GM08714 (cell line): ENCODE results near the gene CDC14A.

Source experiments
- H3K4me3 ChIP-seq: fragments of 200-500 bp; sonication (Bioruptor generic); 2 replicates; pipeline ENCODE4 v1.5.1; 2014; ENCODE audit warnings: mild to moderate bottlenecking, low read length, inconsistent platforms
- ZNF274 ChIP-seq: IDR thresholded peaks from 2 replicates; pipeline ENCODE4 v1.6.1; 2012; ENCODE audit warnings: mild to moderate bottlenecking, low read depth, low read length

The CDC14A gene

DNA sequence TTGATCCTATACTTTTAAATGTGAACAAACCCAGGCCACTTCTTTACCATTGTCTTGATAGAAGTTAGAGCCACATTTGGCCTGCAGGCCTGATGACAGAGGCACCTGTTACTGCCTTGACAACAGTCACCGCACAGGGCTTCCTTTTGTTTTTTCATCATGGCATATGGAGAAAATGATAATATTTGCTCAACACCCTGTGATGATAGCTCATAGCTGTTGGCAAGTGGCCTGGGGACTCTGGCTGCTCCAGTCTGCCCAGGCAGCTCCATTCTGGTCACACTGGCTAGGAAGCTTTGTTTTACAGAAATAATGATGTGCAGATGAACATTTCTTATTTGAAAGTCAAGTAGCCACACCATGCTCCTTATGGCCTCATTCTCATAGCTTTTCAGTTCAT, 96.1 kb downstream of the CDC14A start:
- TF ChIP-seq ZNF274: no peak
- H3K4me3 ChIP-seq: no peak overlapping the region

GRCh38 chr1:100449477-100449876, 97.2 kb downstream of the CDC14A start:
- no peak for TF ChIP-seq ZNF274
- H3K4me3 ChIP-seq: no peak overlapping the region

DNA sequence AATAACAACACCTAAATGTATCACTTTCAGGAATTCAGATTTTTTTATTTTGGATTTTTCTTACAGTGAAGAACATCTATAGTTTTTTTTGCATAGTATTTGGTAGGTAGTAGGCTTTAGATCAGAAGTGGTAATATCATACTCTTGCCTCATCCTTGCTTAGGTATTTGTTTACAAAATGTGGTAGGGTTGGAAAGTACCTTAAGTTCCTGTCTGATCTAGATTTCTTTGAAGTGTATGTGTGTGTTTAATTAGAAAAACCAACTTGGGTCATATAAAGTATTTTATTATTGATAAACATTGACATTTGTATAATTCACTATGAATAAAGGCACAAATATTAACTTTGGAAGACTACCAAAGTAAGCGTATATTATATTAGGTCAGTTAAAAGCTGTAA, 100.3 kb downstream of the CDC14A start:
- TF ChIP-seq ZNF274: no peak
- no peak overlapping the region for H3K4me3 ChIP-seq

DNA sequence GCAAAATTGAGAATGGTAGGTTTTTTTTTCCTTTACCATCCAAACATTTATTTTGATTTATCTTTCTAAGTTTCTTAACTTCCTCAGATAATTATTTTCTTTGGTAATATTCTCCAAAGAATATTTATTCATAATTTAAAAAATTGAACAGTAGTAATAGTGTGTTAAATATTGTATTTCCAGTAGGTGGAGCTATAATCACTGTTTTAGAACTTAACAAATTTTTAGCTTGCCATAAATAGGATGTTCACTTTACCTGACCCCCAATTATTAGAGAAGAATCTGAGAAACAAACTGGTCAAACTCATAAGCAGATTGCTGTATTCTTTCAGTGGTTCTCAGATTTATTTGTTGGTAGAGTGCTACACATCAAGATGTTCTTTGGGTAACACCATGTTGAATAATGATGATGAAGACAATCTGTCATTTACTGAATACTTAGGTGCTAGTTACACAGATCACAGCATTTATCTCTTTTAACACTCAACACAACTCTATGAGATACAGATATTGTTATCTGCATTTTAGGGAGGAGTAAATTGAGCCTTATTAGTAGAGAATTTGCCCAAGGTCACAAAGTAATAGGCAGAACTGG, 103.3 kb downstream of the CDC14A start:
- no peak for TF ChIP-seq ZNF274
- H3K4me3 ChIP-seq: no peak overlapping the region

DNA sequence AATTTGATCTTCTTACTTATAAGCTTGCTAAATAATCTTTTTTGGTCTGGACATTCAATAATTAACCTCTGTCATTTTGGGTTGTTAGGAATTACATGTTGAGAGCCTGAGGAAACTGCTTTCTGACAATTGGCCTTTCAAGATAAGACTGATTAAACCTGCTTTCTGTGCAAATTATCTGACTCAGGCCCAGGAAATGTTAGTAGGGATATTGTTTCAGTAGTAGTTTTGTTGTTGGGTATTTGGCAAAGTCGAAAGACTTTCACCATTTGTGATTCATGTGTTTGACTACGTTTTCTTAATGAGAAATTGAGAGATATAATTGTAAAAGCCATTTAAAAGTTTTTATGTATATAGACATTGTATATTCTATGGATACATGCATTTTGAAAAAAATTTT, 104.6 kb downstream of the CDC14A start:
- TF ChIP-seq ZNF274: no peak

GRCh38 chr1:100457683-100458082, 105.4 kb downstream of the CDC14A start:
- no peak overlapping the region for H3K4me3 ChIP-seq
- TF ChIP-seq ZNF274: no peak

More for the DNA sequence above, 104.6 kb downstream of the CDC14A start:
- no peak overlapping the region for H3K4me3 ChIP-seq

- no peak for TF ChIP-seq ZNF274
- H3K4me3 ChIP-seq: no peak overlapping the region
Measured at GRCh38 chr1:100458661-100459357, 106.5 kb downstream of the CDC14A start.

DNA sequence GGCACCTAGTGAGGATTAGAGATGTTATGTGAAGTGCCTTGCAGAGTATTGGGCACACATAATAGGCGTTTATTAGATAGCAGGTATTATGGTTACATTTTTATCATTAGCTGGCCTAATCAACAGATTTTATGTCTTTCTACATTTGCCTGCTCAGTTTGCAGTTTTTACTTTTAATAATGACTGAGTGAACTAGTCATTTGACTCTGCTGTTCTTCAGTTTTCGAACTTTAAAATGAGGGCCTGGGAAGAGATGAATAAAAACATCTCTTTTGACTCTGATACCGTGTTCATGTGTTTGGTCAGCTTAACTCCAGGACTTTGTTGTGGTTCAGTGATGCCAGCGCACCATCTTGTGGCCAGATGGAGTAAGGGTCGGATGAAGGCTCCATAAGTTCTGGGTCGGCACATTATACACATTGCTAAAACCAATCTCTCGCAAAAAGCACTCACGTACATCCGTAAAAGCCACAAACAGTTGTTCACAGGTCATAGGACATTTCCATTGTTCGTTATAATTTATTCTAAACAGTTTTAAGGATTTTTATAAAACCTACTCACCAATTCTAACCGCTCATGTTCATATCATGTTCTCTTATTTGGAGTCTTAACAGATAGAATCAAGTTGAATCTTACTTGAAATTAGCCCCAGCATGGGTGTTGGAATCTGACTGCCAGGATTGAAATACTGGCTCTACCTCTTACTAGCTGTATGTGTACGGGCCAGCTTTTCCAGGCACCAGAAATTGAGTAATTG, 107.2 kb downstream of the CDC14A start:
- no peak overlapping the region for H3K4me3 ChIP-seq

DNA sequence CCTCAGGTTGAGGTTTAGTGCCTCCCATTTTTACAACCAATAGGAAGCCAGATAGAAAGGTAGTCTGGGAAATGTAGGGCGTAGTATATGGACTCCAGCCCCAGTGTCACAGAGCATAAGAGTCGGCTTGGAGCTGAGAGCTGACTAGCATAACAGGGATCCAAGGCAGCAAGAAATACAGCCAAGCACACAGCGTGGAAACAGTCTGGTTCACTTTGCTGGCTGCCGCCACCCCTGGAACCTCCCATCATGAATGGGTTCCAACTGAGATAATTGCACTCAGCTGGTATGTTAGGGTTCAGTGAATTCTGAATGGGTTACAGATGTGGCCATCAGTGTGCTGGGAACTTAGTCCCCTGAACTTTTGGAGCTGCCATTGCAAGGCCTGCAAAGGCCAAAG, 108.9 kb downstream of the CDC14A start:
- no peak for TF ChIP-seq ZNF274
- H3K4me3 ChIP-seq: no peak overlapping the region

More for the DNA sequence above, 107.2 kb downstream of the CDC14A start:
- TF ChIP-seq ZNF274: no peak

- no peak for TF ChIP-seq ZNF274
- no peak overlapping the region for H3K4me3 ChIP-seq
Measured at GRCh38 chr1:100462326-100463025, 110.2 kb downstream of the CDC14A start.

DNA sequence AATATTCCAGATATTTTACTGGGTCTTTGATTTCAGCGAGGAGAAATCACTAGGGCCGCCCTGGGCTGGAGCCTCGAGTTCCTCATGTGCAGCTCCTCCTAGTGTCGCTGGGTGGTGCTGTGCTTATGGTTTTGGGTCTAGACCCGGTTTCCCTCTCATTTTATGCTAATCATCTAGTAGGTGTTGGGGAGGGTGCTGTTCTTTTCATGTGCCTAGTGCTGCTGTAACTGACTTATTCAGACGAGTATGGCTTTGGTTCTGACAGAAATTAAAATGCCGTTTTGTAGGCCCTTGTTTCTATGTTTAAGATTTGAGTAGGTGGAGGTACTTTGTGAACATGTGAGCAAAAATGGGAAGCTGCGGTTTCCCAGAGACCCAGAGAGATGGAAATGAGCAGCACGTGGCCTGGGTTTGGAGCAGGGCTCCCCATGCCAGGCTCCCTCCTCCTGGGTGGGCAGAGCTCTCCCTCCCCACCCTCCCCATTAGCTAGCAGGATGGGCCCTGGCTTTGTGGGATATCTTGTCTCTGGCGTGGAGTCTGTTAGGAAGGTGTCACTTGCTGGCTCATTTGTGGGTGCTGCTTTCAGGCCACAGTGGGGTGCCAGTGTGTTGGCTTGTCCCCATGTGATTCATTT, 111.6 kb downstream of the CDC14A start:
- no peak for TF ChIP-seq ZNF274

DNA sequence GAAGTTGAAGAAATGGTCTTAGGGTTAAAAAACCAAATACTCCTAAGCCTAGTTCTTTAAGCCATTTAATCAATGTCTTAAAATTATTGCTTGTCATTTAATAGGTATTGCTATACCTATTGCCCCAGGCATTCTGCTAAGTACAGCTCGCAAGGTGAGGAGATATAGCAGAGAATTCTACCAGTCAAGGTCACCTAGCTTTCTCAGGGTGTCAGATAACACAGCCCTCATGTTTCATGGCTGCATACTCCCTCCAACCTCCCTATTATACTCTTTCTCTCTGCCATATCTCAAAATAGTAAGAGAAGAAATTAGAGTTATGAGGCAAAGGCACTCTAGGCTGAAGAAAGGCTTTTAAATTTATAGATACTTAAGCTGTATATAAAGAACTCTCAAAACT, 117.3 kb downstream of the CDC14A start:
- TF ChIP-seq ZNF274: no peak
- no peak overlapping the region for H3K4me3 ChIP-seq

More for the DNA sequence above, 111.6 kb downstream of the CDC14A start:
- H3K4me3 ChIP-seq: no peak overlapping the region

GRCh38 chr1:100474834-100475233, 122.5 kb downstream of the CDC14A start:
- TF ChIP-seq ZNF274: no peak
- no peak overlapping the region for H3K4me3 ChIP-seq

DNA sequence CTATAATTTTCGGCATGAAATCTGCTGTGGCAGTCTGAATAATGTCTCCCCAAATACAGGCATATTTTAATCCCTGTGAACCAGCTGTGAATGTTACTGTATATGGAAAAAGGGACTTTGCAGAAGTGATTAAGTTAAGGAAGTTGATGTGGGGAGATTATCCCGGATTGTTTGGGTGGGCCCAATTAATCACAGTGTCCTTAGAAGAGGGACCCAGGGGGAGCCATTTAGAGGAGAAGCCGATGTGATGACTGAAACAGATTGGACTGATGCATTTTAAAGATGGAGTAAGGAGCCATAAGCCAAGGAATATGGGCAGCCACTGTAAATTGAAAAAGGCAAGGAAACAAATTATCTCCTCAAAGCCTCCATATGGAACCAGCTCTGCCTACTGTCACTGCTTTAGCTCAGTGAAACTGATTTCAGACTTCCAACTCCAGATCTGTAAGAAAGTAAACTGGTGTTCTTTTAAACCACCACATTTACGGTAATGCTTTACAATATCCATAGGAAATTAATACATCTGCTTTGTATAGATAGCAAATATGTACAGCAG, 124.5 kb downstream of the CDC14A start:
- TF ChIP-seq ZNF274: no peak
- H3K4me3 ChIP-seq: no peak overlapping the region
